Measurements from ENCODE around the gene SAMD13.
"Not testable (repeated sequence)": the region's sequence is repeated elsewhere in the genome, so short reads cannot be mapped to it uniquely, and the experiment has no call there.

SAMD13 gene

DNA sequence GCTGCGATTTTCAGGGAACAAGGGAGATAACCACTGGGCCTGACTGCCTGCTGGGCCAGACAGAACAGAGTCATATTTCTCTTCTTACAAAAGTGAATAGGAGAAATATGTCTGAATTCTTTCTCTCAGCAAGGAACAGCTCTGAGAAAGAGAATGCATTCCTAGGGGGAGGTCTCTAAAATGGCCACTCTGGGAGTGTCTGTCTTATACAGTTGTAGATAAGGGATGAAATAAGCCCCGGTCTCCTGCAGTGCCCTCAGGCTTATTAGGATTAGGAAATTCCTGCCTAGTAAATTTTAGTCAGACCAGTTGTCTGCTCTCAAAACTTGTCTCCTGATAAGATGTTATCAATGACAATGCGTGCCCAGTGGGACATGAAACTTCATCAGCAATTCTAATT is 14.1 kb upstream of the SAMD13 start:
- not testable (repeated sequence) for DNase-seq

DNA sequence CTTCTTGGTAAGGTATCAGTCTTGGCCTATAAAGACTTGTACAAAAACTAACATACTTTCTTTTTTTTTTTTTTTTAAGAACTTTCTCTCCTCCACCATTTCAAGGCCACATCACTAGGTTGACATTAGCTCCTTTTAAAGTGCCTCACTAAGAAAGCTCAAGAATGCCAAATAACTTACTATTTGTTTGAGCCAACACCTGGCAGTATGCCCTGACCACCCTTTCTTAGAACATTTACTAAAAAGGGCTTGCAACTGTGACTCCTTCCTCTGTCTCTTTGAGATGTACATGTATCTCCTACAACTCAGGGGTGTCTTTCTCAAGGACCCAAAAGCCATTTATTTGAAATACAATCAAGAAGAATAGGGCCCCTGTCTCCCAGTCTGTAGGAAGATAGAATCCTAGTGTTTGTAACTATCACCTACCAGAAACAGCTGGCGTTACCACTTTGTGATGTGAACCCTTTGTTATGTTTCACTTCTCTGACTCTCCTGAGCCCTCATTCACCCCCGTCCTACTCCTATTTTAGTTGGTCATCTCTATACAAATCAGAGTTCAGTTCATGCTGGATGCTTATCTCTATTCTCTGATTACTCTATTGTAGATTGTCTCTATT is 12.2 kb upstream of the SAMD13 start:
- DNase-seq = no peak

DNA sequence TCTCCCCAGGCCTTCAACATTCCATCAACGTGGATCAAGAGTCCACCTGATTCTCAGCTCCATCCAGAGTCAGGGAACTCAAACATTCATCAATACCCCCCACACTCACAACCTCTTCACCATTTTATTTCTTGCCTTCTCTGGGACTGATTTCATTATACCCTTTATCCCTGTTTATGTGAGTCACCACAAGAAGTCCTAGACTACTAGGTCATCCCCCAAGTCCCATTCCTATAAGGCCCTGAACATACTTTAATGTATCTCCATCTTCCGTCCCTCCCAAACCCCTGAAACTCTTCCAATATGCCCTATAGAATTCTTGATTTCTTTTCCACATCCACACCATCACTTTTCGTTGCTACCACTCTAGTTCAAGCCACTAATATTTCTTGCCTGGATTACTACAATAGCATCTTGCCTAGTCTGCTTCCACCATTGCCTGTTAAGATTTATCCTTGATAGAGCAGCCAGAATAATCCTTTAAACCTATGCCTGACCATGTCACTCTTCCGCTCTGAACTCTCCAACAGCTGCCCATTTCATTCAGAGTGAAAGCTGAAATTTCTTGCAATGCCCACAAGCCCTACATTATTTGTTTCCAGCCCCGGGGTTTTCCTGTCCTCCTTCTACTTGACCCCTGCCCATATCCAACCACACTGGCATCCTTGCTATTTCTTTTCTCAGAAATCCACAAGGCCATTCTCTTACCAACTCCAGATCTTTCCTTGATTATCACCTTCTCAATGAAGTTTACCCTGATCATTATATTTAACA is 9.4 kb upstream of the SAMD13 start:
- no peak for DNase-seq

DNA sequence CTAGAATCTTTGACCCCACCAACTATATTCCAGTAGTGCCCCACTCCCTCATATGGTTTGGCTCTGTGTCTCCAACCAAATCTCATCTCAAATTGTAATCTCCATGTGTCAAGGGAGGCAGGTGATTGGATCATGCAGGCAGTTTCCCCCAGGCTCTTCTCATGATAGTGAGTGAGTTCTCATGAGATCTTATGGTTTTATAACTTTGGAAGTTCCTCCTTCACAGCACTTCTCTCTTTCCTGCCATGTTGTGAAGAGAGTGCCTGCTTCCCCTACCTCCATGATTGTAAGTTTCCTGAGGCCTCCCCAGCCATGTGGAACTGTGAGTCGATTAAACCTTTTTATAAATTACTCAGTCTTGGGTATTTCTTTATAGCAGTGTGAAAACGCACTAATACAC is 7.7 kb upstream of the SAMD13 start:
- no peak for DNase-seq

DNA sequence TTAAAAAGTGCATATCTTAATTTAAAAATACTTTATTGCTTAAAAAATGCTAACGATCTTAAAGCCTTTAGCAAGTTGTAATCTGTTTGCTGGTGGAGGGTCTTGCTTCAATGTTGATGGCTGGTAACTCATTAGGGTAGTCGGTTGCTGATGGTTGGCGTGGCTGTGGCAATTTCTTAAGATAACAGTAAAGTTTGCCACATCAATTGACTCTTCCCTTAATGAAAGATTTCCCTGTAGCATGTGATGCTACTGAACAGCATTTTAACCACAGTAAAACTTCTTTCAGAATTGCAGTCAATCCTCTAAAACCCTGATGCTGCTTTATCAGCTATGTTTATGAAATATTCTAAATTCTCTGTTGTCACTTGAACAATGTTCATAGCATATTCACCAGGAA is 6.8 kb upstream of the SAMD13 start:
- no peak for DNase-seq

DNA sequence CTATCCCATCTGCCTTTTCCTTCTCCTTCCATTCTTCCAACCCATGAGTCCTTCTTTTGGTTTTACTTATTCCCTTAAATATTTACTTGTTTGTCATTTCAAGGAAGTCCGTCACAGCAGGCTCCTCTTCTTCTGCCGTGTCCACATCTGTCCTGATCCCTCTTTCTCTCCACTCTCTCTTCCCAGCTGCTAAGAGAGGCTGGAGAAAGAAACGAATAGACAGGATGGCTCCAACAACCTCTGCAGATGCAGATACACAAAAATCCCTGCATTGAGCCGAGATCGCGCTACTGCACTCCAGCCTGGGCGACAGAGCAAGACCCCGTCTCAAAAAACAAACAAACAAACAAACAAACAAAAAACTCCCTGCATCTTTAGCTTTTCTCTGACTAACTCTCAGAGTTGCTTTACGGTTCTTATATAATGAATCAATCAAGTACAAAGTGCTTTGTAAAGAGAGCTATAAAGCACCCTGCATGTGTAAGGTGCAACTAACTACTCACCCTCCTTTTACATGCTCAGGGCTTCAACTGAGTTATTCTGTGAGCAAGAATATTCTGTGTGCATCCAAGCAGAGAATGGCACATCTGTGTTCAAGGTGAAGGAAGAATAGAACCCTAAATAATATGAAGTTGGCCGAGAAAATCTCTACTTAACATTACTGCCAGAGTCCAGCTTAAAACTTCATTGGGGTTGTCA is 3.8 kb upstream of the SAMD13 start:
- no peak for DNase-seq

DNA sequence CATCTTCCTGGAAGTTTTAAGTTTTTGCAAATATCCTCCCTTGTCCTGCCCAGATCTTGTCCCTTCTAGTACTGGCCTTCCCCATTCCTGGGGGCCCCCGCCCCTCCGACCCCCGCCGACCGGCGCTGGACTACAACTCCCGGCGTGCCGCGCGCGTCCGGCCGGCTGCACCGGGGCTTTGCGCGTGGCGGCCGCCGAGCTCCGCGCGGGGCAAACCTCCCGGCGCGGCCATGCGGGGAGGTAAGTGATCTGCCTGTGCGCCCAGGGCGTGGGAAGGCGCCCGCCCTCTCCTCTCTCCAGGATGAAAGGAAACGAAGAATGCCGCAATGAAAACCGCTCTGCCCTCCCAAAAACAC is 3.2 kb upstream of the SAMD13 start:
- DNase-seq = no peak

DNA sequence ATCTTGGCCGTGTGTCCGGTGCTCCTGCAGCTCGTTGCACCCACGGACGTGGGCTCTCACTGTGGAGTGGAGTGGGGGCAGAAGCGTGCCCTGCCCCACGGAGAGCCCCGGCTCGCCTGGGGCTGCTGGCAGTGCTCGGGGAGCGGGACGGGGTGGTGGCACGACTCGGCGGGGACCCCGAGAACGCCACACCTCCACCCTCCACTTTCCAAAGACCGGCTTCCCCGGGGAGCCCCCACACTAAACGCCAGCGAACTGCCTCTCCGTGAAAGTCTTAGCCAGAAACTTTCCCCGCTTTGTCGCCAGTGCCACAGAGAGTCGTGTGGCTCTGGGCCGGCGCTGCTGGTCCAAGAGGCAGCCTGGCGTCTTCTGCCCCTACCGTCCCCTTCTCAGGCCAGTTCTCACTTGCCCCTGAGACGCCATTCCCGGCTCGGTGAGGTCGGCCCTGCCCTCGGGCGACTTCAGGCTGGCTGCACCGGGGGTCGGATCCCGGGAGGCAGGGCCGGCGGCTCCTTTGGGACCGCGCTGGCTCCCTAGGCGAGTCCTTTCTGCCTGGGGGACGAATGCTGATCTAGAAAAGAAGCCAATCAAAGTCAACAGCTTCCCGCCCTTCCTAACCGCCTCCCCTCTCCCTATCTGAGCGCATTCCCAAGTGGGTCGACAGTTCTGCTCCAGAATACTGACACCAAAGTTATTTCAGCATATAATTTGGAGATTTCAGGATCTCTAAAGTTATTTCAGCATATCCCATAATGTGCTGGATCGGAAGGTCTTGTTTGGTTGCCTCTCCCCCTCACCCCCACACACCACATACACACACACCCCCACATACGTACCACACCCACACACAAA is 2.6 kb upstream of the SAMD13 start:
- no peak for DNase-seq

DNA sequence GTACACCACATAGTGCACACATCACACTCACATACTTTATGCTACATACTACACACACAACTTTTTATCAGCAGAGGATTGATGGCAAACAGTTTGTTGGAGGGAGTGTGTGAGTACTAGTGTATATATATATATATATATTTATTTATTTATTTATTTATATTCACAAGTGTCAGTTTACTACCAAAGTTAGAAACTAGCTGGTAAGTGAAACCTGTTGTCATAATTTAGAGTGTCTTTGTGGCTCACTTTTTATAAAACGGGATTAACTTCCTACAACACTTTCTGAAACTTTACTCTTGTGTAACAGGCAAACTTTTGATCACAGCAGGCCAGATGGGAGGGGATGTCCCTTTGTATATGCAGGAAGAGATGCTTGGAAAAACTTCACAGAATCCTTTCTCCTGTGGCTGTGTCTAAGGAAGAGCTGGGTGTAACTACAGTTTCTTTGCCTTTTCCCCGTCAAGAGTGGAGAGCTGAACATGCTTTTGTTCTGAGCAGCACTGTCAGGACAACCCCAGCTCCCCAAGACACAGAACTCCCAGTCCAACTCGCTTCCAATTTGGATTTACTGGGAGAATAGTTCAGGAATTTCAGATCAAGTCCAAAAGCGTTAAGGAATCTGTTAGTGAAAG is 1.9 kb upstream of the SAMD13 start:
- no peak for DNase-seq

DNA sequence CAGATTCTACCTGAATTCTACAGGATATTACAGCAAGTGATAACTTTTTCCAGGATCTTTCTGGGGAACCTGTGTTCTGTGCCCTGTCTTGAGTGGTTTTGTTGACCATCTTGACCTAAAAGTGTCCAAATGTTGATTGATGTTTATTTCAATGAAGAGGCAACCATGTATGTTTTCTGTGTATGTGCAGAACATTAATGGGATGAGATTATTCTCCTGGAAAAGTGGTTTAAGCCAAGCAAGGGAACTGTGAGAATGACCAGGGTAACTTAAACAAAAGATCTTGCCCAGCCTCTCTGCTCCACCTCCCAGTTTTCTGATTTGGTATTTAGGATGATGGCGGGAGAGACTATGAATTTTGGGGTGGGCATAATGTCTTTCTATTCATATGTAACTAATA is 1.0 kb upstream of the SAMD13 start:
- no peak for DNase-seq

DNA sequence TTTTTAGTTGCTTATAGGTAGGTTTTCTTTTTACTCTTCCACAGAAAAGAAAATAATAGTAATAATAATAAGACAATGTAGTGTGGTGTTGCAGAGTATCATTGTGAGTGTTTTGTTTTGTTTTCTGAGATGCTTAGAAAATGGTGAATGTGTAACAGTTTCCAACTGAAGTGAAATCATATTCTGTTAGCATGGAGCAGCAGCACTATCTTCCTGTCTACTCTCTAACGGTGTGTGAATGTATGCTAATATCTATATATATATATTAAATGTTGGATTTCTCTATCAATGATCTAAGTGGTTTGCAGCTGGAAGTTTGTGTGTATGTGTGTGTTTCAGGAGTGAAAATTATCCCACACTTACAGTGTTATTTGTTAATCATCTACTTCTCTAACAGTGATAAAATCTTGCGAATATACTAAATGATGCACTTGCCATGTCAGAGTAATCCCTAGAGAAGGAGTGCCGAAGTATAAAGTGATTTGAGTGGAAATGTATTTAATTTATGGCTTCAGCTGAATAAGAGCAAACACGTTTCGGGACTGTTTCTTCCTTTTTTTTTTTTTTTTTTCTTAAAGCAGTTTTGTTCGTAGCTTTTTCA is 377 bp downstream of the SAMD13 start:
- peak; percentile 62 for DNase-seq

DNA sequence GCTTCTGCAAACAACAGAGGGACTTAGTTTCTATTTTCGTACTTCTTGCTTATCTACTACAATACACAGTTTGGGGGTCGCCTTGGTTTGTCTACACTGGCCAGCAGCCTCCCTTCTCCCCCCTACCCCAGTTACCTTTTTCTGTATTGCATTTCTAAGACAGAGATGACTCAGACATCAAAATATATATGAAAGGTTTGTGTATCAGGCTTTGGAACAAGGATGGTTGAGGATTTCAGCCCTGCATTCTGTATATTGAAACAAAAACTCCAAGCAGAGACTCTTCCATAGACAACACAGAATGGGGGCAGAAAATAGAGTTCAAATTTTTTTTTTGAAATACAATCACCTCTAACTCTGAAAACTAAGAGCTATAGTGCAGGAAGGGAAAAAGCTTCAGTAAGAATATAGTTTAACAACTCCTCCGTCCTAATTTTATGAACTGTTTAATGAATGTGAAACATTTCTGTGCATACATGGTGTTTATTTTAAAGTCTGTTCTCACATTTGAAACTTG is 1.9 kb downstream of the SAMD13 start:
- DNase-seq = no peak

DNA sequence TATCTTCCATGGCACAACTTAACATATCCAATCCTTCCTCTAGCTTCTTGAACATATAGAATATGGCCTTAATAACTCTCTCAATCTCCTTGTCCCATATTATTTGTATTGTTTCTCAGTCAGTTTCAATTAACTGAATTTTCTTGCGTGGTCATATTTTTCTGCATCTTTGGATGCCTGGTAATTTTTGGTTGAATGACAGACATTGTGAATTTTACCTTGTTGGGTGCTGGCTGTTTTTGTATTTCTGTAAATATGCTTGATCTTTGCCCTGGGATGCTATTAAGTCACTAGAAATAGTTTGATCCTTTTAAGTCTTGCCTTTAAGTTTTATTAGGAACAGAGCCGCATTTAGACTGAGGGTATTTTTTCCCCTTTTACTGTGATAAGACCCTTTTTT is 5.9 kb downstream of the SAMD13 start:
- no peak for DNase-seq

DNA sequence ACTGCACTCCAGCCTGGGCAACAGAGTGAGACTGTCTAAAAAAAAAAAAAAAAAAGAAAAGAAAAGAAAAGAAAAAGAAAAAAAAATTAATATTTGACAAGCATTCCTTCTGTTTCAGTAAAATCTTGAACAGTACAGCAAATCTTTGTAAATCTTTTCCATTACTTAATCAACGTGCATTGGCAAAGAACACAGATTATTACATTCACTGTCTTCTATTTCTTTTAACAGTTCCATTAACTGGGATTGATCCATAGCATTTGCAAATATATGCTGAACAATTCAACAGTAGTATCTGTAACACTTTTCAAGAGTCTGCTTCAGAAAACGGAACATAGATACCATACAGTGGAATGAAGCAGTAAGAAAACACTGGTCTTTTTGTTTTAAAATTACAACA is 9.8 kb downstream of the SAMD13 start:
- no peak for DNase-seq

DNA sequence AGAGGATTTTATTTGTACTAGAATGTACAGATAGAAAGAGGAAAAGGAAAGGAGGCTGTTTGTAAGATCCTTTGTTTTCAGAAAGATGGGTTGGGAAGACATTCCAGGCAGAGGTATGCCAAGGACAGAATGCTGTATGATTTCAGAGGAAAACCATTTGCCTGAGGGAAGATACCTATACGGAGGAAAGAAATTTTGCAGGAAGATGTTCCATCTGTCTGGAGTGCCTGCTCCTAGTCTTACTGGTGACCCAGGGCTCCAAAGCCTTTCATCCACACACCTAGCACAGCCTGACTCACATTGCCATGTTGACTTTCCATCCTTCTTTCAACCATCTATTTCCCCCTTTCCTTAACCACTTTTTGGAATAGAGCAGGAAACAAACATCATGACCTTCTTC is 18.2 kb downstream of the SAMD13 start:
- no peak for DNase-seq

DNA sequence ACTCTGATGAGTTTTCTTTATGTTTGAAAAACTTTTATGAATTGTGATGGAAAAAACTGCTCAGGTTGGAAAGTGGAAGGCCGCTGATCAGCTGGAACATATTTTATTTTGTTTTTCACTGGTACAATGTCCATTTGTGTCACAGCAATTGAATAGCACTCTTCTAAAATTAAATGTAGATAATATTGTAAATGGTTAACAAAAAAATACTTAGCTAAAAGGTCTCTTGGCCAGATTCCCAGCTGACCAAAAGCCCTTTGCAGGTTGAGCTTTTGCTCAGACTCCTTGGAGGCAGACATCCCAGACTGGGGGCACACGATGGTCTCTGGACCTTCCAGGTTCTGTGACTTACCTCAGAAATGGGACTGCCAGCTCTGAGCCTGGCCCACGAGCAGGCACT is 26.3 kb downstream of the SAMD13 start:
- no peak for DNase-seq

DNA sequence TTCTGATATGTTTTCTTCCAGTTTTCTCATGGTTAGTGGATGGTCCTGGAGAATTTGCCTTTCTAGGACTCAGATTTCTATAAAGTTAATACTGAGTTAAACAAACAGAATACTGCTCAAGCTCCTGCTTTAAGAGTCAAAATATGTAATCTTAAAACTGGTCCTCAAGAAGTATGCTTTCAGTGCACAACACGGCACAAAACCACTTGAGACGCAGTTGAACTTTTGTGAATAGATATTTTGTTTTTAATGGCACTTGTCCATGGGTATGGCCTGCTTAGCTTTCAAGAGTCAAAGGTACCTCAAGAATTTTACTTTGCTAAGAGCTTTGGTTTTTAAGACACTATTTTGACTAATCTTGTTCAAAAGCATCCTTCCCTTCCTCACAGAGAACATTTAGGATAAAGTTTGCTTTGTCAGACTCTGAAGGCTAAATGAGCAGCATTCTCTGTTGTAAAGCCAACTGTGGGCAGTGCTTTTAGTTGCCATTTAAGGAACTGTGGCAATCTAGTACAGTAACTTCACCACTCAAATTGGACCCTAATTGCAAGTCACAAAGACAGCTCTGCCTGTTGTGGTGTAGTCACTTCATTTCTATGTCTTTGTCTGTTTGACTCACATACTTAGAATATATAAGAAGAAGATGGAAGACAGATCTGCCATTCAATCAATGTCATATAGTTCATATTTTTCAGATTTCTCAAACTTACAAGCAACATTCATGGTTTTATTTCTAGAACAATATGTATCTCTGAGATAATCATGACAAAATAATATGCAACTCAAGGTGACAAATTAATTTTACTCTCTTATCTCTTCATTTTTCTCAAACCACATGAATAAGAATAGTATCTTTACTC is 28.8 kb downstream of the SAMD13 start:
- DNase-seq = no peak

DNA sequence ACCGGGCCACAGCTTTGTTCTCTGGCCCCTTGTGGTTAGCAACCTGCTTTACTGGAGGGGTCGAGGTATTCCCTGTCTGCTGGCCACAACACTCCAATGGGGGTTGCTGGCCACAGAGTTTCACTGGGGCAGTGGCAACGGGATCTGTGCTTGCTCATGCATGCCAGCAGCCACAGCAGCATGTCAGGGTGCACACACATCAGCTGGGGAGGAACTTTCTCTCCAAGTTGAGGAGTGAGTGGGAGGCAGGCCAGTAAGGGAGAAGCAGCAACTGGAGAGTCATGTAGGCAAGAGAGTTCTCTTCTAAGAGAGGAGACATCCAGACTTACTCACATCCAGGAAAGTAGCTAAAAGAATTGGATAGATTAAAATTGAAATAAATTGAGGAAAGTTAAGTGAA is 38.0 kb downstream of the SAMD13 start:
- DNase-seq = no peak

DNA sequence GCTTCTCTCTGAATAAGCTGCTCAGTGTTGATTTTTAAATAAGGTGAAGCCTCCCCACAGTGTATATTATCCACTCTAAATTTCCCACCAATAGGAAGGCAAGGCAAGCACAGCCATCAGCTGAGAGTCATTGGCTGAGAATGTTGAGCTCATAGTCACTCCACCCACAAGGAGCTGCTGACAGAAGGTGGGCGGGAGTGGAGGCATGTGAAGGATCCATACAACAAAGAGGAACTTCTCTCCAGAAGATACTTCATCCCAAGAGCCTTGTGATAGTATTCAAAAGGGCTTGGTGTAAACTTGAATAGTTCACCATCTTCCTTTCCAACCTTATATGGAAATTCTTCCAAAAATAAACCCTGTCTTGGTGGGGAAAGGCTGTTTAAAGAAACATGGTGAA is 42.8 kb downstream of the SAMD13 start:
- DNase-seq = no peak

DNA sequence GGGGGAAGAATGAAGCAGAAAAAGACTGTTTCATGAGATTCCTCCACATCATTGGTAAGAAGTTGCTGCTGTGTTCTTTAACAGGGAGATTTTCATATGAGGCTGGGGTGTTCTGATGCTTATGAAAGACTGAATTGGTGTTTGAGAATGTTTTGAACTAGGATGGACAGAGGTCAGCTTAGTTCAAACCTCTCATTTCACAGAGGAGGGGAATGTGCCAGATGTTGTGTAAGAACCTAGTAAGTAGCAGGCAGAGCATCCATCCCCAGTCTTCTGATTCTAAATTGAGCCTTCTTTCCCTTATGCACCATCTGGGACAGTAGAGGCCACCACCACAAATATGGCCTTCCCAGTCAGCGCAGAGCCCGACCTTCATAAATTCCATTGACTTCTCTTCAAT is 43.7 kb downstream of the SAMD13 start:
- DNase-seq = no peak

DNA sequence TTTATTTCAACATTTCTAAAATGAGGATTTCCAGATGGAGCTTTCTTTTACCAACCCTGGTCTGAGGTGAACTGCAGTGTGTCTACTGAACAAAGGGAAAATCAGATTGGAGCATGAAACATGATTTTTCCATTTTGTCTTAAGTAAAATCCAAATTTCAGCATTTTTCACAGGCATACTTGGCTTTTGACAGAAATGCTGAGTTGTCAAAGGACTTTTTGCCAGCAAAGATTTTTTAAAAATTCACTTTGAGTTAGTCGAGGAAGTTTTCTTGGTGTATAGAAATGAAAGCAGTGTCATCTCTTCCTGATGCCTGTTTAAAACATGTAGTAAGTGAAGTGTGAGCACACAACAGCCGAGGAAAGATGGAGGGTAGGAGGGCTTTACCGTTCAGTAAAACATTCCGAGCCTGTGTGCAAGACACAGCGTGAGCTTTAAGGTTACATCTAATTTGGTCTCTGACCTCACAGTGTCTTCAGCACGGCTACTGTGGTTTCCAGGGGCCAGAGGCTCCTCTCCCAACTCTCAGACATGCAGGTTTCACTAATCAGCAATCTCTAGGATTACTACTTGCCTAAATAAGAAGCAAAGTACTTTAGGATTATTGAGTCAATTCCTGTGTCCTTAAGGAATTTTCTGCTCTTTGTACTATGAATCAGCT is 45.9 kb downstream of the SAMD13 start:
- no peak for DNase-seq

Measured in NCI-H1105 treated with DMSO at 0.1 percent for 48 hours (cell line).